ENCODE results near the gene DCC. TPM values are rescaled to one million over a fixed set of nuclear protein-coding genes. Genes with fewer than 3 reads are reported as not detected.

DCC gene
- total and polyA plus RNA-seq, 2 experiments from 2014 or later, result 0.27 to 0.38 TPM

DNA sequence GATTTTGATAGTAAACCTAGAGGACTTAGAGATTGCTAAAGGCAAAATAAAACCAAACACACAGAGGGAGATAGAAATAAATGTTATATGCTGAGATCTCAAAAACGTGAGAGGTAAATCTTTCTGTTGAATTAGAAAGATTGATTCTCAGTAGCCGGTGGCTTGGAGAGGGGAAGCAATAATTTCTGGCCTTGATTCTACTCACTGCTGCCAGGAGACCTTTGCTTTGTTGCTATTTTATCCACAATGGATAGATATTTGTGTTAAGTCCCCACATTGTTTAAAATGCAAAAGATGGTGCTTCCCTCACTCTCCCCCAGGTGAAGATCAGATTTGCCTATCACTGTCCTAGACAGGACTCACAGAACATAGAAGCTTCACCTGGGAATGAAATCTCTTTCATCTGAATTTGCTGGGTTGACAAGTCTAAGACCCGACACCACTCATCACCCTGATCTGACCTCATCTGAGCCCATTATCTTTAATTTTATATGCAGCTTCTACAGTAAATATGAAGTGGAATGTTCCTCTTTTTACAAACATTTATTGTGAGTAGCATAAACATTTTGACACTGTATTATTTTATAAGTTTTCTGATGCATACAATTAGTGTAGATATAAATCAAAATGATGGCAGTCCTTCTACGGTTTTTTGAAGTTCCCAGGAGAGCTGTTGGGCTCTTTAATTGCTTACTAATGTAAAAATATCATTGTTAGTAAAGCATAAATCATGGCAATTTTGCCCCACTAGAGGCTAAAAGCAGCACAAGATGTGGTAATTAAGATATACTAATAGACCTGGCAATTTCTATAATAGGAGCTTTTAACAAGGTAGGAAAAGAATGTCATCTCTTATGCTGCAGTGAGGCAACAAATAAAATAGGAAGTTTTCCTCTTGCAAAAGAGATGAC lies 149.7 kb downstream of the DCC start:
- no peak overlapping the region for H3K27ac ChIP-seq
- TF ChIP-seq, protein P1, sequence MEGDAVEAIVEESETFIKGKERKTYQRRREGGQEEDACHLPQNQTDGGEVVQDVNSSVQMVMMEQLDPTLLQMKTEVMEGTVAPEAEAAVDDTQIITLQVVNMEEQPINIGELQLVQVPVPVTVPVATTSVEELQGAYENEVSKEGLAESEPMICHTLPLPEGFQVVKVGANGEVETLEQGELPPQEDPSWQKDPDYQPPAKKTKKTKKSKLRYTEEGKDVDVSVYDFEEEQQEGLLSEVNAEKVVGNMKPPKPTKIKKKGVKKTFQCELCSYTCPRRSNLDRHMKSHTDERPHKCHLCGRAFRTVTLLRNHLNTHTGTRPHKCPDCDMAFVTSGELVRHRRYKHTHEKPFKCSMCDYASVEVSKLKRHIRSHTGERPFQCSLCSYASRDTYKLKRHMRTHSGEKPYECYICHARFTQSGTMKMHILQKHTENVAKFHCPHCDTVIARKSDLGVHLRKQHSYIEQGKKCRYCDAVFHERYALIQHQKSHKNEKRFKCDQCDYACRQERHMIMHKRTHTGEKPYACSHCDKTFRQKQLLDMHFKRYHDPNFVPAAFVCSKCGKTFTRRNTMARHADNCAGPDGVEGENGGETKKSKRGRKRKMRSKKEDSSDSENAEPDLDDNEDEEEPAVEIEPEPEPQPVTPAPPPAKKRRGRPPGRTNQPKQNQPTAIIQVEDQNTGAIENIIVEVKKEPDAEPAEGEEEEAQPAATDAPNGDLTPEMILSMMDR (IDR thresholded peaks at IDR 0.05; ENCODE audit: low read depth, low read length), result no peak

DNA sequence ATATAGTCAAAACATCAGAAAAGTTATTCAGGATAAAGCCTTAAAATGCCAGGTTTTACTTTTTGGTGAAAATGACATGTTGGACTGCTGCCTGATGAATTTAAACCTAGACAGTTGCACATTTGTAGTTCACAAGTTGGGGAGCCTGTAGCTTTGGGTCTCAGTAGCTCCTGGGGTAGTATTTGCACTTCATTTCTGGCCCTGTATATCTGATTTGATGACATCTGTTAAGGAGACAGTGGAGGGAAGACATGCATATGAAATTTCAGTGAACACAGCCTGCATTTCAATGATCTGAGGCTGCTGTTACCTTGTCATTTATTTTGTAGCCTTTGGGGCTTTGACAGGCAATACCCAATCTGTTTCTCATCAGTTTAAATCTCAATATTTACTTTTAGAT lies 156.4 kb downstream of the DCC start:
- no peaks in the 10 kb centered on the region for H3K4me1 ChIP-seq (ENCODE audit: low read depth)
- no peaks in the 10 kb centered on the region for H3K36me3 ChIP-seq
- no peak overlapping the region for H3K27ac ChIP-seq
- no peaks in the 10 kb centered on the region for H3K27me3 ChIP-seq
- no peaks in the 10 kb centered on the region for H3K9me3 ChIP-seq (ENCODE audit: low read depth)
- TF ChIP-seq, protein P1 (IDR thresholded peaks at IDR 0.05; ENCODE audit: low read depth, low read length), result no peak
- no peak overlapping the region for H3K4me3 ChIP-seq
- no peak for DNase-seq (ENCODE audit: low read depth in 1 of 2, low spot score in 1 of 2)

More for the DNA sequence above, 149.7 kb downstream of the DCC start:
- Histone ChIP-seq H3K4me1 (ENCODE audit: low read depth) (no peaks in the 10 kb centered on the region), H3K36me3 (no peaks in the 10 kb centered on the region), H3K9me3 (ENCODE audit: low read depth) (no peaks in the 10 kb centered on the region), H3K27me3 (peaks cover 3% of the 10 kb centered on the region), H3K4me3 (no peak overlapping the region)
- no peak for DNase-seq (ENCODE audit: low read depth in 1 of 2, low spot score in 1 of 2)

DNA sequence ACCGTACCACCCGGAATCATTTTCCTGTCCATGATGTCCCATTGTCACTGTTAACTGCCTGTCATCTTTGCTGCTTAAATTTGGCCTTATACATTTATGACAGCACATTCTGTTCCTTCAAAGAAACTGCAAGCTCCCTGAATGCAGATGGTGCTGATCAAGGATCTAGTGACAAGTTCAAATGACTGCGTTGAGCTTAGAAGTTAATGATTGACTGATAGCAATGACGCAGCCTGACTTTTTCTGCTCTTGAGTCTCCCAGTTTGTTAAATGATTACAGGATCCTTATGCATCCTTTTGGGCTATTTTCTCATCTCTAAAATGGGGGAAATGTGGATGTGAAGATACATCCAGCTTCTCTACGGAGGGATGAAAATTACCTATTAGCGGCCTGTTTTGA lies 159.0 kb downstream of the DCC start:
- Histone ChIP-seq H3K27me3 (no peaks in the 10 kb centered on the region), H3K27ac (no peak overlapping the region), H3K9me3 (ENCODE audit: low read depth) (no peaks in the 10 kb centered on the region), H3K4me3 (no peak overlapping the region), H3K4me1 (ENCODE audit: low read depth) (no peaks in the 10 kb centered on the region), H3K36me3 (no peaks in the 10 kb centered on the region)
- TF ChIP-seq, protein P1 (IDR thresholded peaks at IDR 0.05; ENCODE audit: low read depth, low read length), result no peak
- DNase-seq (ENCODE audit: low read depth in 1 of 2, low spot score in 1 of 2), result no peak

DNA sequence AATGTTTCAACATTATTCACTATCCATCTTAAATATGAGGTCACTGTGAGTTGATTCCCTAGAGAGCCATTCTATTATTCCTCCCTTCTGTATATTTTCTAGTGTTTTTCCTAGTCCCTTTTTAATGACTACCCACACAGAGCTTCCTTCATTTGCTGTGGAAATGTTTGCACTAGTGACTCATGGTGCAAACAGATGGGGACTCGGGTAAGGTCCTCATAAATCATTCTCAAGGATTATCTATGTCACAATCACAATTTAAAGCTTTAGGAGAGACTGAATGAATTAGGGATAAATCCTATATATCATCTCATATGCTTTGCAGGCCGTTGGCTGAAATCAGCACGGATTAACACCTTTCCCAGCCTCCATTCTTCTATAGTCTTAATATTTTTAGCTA lies 159.6 kb downstream of the DCC start:
- H3K27me3 ChIP-seq, result no peaks in the 10 kb centered on the region
- H3K4me1 ChIP-seq (ENCODE audit: low read depth), result no peaks in the 10 kb centered on the region
- no peaks in the 10 kb centered on the region for H3K36me3 ChIP-seq
- no peaks in the 10 kb centered on the region for H3K9me3 ChIP-seq (ENCODE audit: low read depth)
- no peak for DNase-seq (ENCODE audit: low read depth in 1 of 2, low spot score in 1 of 2)
- TF ChIP-seq, protein P1 (IDR thresholded peaks at IDR 0.05; ENCODE audit: low read depth, low read length), result no peak
- no peak overlapping the region for H3K4me3 ChIP-seq
- H3K27ac ChIP-seq, result no peak overlapping the region

DNA sequence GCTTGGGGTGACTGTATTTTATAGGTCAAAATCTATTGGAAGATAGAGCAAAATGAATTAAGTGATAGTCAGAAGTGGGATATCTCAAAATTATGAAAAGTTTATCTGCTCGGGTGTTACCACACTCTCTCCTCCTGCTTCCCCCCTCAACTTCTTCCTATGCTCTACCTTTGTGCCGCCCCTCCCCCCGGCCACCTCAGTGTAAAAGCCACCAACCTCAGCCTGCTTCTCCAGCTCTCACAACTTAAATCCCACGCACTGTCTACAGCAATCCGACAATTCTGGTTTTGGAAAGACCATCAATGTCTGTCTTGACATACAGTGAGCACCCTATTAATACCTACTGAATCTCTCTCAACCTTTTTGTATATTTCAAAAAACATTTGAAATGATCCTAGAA lies 164.6 kb downstream of the DCC start:
- Histone ChIP-seq H3K36me3 (no peaks in the 10 kb centered on the region), H3K9me3 (ENCODE audit: low read depth) (no peaks in the 10 kb centered on the region), H3K4me3 (no peak overlapping the region), H3K4me1 (ENCODE audit: low read depth) (no peaks in the 10 kb centered on the region), H3K27ac (no peak overlapping the region), H3K27me3 (no peaks in the 10 kb centered on the region)
- TF ChIP-seq, protein P1 (IDR thresholded peaks at IDR 0.05; ENCODE audit: low read depth, low read length), result no peak
- DNase-seq (ENCODE audit: low read depth in 1 of 2, low spot score in 1 of 2), result no peak
